GM12891 (cell line): Measurements from ENCODE around the gene MAD1L1.
A peak's percentile ranks its signal among the peaks of the same experiment; 100 is the strongest.
"Not testable (repeated sequence)": the region's sequence is repeated elsewhere in the genome, so short reads cannot be mapped to it uniquely, and the experiment has no call there.

Experiments
- DNase-seq: peaks from one replicate; pipeline ENCODE4 v3.0.0; 2011; ENCODE audit warnings: low spot score; ENCODE audit not compliant: insufficient read length
- FAIRE-seq: peaks from 2 replicates; lab custom pipeline; 2011; peaks lifted over from hg19 to GRCh38; lab: Jason Lieb, UNC
- PAX5 ChIP-seq: IDR thresholded peaks from 2 replicates; pipeline ENCODE4 v1.6.1; 2011; ENCODE audit warnings: low read length, moderate library complexity, mild to moderate bottlenecking; ENCODE audit not compliant: insufficient read depth, severe bottlenecking
- POLR2A ChIP-seq: IDR thresholded peaks from 2 replicates; pipeline ENCODE4 v1.6.1; 2011; ENCODE audit warnings: low read depth, low read length, control low read depth
- POLR2AphosphoS5 ChIP-seq: IDR thresholded peaks from 2 replicates; pipeline ENCODE4 v1.6.1; 2011; ENCODE audit warnings: low read depth, low read length, control low read depth
- POU2F2 ChIP-seq: IDR thresholded peaks from 2 replicates; pipeline ENCODE4 v1.6.1; 2011; ENCODE audit warnings: low read depth, mild to moderate bottlenecking, control low read depth, low read length, moderate library complexity
- SPI1 ChIP-seq: IDR thresholded peaks from 2 replicates; pipeline ENCODE4 v1.6.1; 2011; ENCODE audit warnings: low read depth, low read length, control low read depth
- TAF1 ChIP-seq: IDR thresholded peaks from 2 replicates; pipeline ENCODE4 v1.6.1; 2011; ENCODE audit warnings: low read depth, low read length, control low read depth

Gene MAD1L1

DNA sequence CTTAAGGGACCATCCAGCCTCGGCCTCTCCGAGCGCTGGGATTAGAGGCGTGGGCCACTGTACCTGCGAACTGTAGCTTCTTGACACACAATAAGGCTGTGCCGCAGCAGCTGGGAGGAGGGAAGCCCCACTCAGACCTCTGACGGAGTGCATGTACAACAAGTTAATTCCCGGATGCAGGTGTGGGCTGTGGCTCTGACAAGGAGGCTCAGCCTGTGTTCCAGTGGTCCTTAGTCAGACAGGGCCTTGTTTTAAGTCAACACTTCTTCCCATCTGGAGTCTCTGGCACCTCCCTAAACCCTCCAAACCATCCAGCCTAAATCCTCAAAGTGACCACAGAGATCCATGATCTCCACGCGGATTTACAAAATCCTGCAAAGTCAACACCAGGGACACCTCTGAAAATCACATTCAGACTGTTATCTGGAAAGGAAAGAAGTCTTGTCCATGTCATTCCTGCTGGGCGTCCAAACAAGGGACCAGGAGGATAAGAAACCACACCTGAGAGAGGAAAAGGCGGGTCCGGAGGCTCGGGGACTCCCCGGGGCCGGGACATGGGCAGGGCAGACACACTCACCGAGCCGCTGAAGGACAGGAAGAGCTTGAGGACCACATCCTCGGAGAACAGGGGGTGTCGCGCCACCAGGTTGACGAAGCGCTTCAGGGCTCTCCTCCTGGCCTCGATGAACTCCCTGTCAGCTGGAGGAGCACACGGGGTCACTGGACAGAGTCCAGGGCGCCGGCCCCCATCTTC lies 38.7 kb upstream of the MAD1L1 start:
- FAIRE-seq, result no peak
- no peak for DNase-seq
- TF ChIP-seq PAX5, result no peak
- TF ChIP-seq POLR2A, result no peak
- TF ChIP-seq POU2F2, result no peak
- no peak for TF ChIP-seq POLR2AphosphoS5
- TF ChIP-seq TAF1, result no peak
- TF ChIP-seq SPI1, result no peak

- no peak for FAIRE-seq
- no peak for DNase-seq
- TF ChIP-seq POU2F2 (no peak), POLR2A (no peak), SPI1 (no peak)
Observed at GRCh38 chr7:2270495-2270894, 37.8 kb upstream of the MAD1L1 start.

GRCh38 chr7:2269991-2270460 lies 37.3 kb upstream of the MAD1L1 start:
- FAIRE-seq (no peak), DNase-seq (no peak)
- TF ChIP-seq TAF1, result no peak
- TF ChIP-seq POU2F2, result no peak
- TF ChIP-seq POLR2A, result no peak
- no peak for TF ChIP-seq POLR2AphosphoS5
- TF ChIP-seq SPI1, result no peak
- TF ChIP-seq PAX5, result no peak

DNA sequence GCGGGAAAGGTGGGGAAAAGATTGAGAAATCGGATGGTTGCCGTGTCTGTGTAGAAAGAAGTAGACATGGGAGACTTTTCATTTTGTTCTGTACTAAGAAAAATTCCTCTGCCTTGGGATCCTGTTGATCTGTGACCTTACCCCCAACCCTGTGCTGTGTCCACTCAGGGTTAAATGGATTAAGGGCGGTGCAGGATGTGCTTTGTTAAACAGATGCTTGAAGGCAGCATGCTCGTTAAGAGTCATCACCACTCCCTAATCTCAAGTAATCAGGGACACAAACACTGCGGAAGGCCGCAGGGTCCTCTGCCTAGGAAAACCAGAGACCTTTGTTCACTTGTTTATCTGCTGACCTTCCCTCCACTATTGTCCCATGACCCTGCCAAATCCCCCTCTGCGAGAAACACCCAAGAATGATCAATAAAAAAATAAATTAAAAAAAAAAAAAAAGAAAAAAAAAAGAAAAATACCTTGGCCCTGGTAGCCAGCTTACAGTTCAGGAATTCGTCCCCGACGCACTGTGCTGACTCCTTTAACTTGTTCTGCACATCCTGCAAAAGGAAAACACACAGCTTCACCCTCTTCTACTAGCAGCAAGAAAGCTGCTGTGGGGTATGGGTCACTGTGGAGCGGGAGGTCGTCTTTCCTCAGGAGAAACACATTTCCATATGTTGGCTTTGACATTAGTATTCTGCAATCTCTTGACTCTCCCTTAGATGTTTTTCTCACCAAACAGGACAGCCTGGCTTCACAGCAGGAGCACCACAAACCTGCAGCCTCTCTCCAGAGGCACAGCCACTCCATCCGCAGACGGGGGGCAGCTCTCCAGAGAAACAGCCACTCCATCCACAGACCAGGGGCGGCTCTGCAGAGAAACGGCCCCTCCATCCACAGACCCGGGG lies 36.6 kb upstream of the MAD1L1 start:
- FAIRE-seq, DNase-seq: not testable (repeated sequence)

GRCh38 chr7:2266911-2267310 lies 34.2 kb upstream of the MAD1L1 start:
- DNase-seq (no peak), FAIRE-seq (no peak)
- TF ChIP-seq PAX5, result no peak
- TF ChIP-seq TAF1, result no peak
- no peak for TF ChIP-seq POU2F2
- TF ChIP-seq SPI1, result no peak
- TF ChIP-seq POLR2A, result no peak
- TF ChIP-seq POLR2AphosphoS5, result no peak

- TF ChIP-seq TAF1 (no peak), POLR2A (no peak), POU2F2 (no peak), PAX5 (no peak), POLR2AphosphoS5 (no peak), SPI1 (no peak)
- FAIRE-seq (no peak), DNase-seq (no peak)
Observed at GRCh38 chr7:2264158-2264557, 31.4 kb upstream of the MAD1L1 start.

DNA sequence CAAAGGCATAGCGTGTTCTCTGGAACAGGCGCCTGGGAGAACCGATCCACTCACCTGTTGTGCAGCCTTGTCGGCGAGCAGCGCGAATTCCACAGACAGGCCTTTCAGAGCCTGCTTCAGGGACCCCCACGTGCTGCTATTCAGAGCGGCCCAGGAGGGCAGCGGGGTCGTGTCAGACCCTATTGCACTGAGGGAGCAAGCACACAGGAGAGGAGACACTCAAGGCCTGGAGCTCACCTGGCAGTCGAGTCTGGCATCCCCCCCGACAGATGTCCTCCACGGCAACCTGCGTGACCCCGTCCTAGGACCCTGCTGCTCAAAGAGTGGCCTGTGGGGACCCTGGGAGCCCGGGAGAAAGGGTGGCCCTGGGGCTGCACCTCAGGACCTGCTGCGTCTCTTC lies 30.4 kb upstream of the MAD1L1 start:
- TF ChIP-seq SPI1, result no peak
- no peak for TF ChIP-seq POLR2A
- no peak for TF ChIP-seq POU2F2
- TF ChIP-seq POLR2AphosphoS5, result no peak
- no peak for DNase-seq
- FAIRE-seq, result no peak

GRCh38 chr7:2261611-2262010 lies 28.9 kb upstream of the MAD1L1 start:
- DNase-seq (no peak), FAIRE-seq (peak; percentile 87)
- TF ChIP-seq SPI1, result no peak
- no peak for TF ChIP-seq POU2F2
- TF ChIP-seq PAX5, result no peak
- no peak for TF ChIP-seq POLR2A
- no peak for TF ChIP-seq POLR2AphosphoS5
- no peak for TF ChIP-seq TAF1

DNA sequence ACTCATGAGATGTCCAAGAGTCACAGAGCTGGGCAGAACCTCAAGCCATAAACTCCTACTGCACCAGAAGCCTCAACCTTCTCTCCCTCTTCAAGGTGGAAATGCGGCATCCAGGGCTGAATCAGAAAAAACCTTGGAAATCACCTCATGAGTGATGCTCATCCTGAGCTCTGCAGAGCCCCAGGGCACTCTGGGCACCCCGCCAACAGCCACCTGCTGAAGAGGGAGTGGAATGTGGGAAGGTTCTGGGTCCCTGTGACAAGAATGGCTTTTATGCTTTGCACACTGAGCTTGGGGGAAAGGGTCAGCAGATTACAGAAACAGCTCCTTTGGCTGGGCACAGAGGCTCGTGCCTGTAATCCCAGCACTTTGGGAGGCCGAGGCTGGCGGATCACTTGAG lies 28.1 kb upstream of the MAD1L1 start:
- peak; percentile 23 for FAIRE-seq
- no peak for TF ChIP-seq POU2F2
- TF ChIP-seq TAF1, result no peak
- DNase-seq, result no peak

- no peak for FAIRE-seq
- TF ChIP-seq SPI1, result no peak
- TF ChIP-seq POU2F2, result no peak
- TF ChIP-seq PAX5, result no peak
- TF ChIP-seq TAF1, result no peak
- TF ChIP-seq POLR2AphosphoS5, result no peak
- TF ChIP-seq POLR2A, result no peak
- no peak for DNase-seq
Observed at GRCh38 chr7:2259480-2259879, 26.7 kb upstream of the MAD1L1 start.
